NCI-H2171 (cell line): ENCODE measurements around the gene PPP2R2D.

Experiments
- DNase-seq: peaks from one replicate; lab custom pipeline; 2025; lab: John Stamatoyannopoulos, UW

Gene PPP2R2D

DNA sequence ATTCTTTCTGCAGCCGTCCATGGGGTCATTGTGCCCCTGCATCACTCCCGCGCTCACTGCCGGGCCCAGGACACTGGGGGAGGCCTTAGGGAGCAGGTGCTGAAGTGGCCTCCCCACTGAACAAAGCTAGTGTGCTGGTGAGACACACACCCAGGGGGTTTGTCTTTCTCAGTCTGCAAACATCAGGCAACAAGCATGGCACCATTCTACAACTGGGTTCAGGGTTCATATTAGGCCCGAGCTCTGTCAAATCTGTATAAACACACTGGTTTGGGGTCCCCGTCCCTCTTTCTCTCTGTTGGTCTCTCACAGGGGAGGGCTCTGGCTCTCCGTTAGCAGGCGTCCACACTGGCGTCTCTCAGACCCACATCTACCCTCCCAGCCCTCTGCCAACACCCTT, 11.1 kb upstream of the PPP2R2D start:
- DNase-seq, result no peak

DNA sequence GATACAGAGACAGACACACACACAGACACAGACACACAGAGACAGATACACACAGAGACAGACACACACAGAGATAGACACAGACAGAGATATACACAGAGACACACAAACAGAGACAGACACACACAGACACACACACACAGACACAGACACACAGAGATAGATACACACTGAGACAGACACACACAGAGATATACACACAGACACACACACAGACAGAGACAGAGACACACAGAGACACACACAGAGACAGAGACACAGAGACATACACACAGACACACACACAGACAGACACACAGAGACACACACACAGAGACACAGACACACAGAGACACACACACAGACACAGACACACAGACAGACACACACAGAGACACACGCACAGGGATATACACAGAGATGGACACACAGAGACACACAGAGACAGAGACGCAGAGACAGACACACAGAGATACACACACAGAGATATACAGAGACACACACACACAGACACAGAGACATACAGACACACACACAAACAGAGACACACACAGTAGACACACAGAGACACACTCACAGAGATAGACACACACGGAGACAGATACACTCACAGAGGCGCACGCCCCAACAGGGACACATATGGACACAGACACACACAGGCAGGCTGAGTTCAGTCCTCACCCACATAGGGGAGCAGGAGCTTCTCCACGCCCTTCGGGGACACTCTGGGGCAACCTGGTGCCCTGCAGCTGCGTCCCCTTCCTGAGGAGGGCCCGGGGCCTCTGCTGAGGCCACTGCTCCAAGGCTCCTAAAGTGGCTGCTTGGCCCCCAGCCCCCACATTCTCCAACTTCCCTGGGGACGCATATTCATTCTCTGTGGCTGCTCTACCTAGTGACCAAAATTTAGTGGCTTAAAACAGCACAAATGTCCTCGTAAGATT, 10.3 kb upstream of the PPP2R2D start:
- DNase-seq, result no peak

DNA sequence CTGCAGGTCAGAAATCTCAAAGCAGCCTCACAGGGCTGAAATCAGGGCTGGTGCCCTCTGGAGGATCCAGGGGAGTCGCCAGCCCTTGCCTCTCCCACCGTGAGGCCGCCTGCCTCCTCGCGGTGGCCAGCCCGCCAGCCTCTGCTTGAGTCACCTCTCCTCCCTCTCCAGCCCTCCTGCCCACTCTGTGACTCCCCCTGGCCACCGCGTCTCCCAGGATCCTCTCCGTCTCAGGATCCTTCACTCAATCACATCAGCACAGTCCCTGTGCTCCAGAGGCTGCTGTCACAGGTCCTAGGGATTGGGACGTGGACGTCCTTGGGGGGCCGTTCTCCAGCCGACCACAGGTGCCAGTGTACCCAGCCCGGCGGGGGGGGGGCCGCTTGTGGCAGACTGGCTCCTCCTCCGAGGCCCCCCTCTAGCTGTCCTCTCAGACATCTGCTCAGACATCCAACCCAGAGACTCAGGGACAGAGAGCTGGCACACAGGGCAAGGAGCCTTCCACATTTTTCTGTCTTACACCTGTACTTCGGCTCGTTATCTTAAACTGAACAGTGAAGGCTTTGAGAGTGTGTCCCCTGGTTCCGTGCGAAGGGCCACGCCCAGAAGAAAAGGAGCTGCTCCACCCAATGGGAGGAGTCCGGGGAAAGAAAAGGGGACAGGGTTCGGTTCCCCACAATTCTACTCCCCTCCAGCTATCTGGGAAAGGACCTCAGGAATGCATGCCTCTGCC, 9.4 kb upstream of the PPP2R2D start:
- DNase-seq, result no peak

DNA sequence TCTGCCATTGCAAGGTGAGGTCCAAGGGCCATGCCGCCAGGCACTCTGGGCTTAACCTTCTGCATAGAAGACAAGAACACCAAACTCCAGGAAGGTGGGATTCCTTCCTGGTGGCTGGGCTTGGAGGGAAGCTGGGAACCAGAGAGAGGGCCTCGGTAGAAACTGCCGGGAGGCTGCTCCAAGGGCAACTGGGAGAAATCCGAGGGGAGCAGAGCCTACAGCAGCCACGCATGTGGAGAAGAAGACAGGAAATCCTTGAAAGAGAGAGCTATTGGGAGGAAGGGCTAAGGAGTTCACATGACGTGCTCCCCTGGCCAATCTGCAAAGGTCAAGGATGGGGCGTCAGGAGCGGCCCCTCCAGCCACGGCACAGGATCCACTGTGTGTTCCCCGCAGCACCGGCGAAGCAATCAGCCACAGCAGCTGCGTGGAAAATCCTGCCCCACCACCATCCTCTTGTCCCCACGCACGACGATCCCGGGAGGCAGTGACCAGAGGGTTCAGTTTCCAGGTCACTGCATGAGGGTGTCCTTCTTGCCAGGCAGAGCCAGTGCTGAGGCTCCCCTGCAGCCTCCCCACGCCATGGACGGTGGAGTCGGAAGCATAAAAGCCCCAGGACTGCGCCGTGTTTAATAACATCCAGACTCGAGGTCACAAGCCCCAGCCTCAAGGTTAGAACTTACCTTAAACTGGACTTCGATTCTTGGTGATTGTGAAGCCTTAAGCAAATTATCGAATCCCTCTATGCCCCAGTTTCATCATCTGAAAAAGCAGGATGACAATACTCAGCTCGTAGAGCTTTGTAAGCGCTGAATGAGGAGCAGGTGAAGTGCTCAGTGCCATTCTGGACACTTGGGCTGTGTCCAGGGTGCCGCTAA, 8.6 kb upstream of the PPP2R2D start:
- DNase-seq, result no peak

DNA sequence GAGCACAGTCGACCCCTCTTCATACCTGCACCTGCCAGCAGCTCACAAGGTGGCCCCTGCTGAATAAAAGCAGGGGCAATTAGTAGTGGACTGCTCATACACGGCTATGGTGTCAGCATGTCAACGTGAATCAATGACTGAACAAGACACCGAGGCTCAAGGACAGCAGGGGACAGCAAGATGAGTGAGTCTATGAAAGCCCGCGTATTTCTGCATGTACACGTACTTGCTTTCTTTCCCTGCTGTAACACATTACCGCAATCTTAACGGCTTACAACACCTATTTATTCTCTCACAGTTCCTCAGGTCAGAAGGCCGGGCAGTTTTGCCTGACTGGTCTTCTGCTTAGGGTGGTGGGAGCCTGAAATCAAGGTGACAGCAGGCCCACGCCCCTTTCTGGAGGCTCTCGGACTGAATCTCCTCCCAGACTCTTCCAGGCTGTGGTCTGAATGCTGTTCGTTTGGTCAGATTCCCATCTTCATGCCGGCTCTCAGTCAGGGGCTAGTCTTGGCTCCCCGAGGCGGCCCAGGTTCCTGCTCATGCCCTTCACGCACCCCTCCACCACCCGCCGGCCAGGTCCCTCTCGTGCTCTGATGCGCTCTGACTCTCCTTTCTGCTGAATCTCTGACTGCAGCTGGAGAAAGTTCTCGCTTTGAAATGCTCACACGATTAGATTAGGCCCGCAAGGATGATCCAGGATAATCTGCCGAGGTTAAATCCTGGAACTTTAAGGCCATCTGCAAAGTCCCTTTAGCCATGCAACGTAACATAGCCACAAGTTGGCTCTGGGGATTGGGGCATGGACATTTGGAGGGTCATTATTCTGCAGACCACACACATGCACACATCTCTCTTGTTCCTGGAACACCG, 7.8 kb upstream of the PPP2R2D start:
- DNase-seq, result no peak

DNA sequence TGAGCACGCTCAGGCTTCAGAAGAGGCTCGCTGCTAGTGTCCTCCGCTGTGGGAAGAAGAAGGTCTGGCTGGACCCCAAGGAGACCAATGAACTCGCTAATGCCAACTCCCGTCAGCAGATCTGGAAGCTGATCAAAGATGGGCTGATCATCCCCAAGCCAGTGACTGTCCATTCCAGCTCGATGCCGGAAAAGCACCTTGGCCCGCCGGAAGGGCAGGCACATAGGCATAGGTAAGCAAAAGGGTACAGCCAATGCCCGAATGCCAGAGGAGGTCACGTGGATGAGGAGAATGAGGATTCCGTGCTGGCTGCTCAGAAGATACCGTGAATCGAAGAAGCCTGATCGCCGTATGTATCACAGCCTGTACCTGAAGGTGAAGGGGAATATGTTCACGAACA, 5.7 kb upstream of the PPP2R2D start:
- no peak for DNase-seq

DNA sequence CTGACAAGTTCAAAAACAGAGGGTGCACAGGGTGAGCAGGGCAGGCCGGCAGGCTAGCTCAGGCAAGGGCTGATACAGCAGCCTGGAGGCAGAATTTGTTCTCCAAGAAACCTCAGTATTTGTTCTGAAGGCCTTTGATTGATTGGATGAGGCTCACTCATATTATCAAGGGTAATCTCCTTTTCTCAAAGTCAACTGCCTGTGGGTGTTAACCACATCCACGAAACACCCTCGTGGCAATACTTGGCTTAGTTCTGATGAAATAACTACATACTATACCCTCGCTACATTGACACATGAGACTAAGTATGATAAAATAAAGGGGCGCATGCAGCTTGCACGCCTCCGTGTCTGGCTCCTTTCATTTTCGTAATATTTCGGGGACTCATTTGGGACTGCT, 4.4 kb upstream of the PPP2R2D start:
- DNase-seq, result no peak

DNA sequence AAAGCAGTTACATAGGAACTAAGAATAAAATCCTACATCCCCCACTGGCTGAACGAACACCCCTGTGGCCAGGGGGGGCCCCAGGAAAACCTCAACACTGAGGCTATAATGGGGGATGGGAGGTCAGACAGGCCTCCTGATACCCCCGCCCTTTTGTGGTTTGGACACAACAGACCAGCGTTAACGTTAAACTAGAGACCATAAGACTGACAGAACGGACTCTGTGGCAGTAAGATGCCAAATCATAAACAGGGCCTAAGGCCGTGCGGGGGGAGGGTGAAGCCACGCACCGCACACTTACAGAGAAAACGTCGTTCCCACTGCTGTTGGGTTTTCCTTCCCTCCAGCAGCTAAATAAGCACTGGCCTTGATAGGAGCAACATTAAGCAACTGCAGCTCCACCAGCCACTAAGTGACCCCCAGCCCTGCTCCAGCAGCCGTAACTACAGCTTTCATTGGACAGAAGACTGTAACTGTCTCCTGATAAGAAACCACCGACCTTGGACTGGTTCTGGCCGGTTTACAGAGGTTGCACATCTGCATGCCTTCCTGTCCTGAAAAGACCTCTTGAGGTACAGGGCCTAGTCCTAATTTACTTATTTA, 3.4 kb upstream of the PPP2R2D start:
- no peak for DNase-seq

DNA sequence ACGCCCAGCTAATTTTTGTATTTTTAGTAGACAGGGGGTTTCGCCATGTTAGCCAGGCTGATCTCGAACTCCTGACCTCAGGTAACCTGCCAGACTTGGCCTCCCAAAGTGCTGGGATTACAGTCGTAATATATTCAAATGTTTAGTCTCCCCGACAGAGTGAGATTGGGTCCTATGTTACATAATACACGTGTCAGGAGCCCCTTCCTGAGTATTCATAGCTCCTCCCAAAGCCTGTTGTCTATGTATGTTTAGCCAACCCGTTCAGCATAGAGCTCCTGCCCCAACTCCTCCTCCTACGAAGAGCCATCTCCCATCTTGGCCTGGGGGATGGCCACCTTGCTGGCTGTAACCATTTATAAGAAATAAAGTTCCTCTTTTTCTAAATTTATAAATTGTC, 2.7 kb upstream of the PPP2R2D start:
- no peak for DNase-seq

DNA sequence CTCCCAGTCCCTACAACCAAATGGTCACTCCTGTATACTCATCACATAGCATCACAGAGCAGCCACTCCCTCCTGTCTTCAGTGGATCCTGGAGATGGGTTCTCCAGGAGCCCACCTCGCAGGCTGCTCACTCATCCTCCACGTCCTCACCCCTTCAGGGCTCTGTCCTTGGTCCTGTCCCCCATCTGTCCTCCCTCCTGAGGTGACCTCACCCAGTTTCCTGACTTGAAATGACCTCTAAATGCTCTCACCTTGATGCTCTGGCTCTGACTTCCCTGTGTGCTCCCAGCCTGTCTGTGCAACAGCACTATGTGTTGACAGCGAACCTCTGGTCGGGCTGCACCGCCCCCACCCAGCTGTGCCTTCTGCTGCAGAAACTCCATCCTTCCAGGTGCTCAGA, 2.1 kb upstream of the PPP2R2D start:
- no peak for DNase-seq

DNA sequence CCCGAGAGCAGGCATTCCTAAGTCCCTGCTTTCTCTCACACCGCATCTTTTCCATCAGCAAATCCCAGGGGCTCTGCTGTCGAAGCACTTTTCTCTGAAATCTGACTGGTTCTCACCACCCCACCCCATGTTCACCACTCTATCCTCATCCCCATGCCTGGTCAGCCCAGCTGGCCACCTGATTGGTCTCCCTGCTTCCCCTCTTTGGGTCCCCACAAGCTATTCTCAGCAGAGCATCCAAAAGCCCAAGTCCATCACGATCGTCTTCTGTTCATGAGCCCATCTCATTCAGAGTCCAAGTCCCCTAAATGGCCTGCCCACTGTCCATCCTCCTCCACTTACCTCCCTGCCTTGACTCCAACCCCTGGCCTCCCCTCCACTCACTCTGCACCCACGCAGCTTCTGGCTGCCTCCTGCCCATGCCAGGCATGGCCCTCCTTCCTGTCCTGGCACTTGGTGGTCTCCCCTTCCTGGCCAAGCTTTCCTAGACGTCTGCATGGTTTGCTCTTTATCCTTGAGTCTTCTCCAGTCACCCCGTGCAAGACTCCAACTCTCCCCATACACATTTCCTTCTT, 1.6 kb upstream of the PPP2R2D start:
- DNase-seq, result no peak

DNA sequence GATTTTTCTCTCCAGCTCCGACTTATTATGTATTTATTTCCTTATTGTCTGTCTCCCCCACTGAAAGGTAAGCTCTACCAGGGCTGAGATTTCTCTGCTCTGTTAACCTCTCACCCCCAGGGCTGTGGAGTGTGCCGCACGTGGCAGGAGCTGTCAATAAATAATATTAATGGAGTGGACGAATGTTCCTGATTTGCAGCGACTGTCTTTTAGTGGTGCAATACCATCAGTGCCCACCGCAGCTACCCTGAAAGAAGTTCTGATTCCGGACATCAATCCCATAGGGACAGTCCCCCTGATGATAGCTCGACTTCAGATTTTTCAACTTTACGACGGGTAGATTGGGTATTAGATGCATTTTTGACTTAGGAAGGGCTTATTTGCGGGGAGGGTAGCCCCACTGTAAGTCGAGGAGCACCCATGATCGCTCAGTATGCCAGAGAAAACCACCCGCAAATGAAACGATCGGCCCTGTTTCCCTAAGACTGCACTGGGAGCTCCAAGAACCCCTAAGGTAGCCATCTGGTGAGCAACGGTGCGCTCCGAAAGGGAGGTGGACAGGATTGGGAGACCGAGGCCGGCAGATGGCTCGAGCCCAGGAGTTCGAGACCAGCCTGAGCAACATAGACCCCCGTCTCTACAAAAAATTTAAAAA, 986 bp upstream of the PPP2R2D start:
- no peak for DNase-seq

DNA sequence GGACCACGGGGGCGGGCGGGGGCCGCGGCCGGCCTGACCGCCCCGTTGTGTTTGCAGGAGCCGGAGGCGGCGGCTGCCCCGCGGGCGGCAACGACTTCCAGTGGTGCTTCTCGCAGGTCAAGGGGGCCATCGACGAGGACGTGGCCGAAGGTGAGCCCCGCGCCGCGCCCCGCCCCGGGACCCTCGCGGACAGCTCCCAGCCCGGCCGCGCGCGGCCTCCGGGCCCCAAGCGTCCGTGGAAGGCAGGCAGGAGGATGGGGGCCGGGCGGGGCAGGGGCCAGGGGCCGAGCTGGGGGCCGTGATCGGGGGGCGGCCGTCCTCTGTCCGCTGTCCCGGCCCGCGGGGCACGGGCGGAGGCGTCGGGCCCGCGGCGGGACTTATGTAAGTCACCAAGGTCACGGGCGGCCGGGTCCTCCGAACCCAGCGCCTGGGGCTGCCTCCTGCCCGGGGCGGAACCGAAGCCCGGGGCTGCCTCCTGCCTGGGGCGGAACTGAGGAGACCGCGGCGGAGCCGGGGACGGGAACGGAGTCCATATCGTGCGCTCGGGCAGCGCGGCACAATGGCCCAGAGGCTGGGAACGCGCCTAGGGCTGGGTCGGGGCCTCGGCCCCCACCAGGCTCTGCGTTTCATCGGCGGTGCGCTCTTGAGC, 497 bp downstream of the PPP2R2D start:
- DNase-seq, result no peak

DNA sequence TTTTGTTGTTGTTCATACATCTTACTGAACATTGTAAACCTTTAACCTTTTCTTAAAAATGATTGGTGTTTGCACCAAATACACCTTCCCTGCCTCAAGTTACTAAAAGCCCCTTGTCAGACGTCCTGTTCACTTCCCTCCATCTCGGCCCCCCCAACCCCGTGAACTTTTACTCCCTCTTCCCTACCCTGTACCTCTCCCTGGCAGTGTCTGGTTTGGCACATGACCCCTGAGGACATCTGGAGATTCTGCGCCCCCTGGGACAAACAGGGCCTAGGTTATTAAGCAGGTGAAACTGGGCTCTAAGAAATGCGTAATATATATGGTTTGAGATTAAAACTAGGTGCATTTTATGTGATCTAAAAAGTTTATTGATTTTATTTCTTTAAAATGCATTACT, 1.4 kb downstream of the PPP2R2D start:
- no peak for DNase-seq

DNA sequence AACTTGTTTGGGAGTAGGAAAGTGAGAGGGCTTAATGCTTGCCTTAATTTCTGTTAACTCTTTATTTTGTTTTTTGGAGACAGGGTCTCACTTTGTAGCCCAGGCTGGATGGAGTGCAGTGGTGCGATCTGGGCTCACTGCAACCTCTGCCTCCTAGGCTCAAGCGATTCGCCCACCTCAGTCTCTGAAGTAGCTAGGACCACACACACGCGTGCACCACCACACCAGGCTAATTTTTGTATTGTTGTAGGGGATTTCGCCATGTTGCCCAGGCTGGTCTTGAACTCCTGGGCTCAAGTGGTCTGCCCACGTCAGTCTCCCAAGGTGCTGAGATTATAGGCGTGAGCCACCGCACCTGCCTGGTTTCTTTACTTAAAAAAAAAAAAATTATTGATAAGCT, 1.9 kb downstream of the PPP2R2D start:
- DNase-seq, result no peak

DNA sequence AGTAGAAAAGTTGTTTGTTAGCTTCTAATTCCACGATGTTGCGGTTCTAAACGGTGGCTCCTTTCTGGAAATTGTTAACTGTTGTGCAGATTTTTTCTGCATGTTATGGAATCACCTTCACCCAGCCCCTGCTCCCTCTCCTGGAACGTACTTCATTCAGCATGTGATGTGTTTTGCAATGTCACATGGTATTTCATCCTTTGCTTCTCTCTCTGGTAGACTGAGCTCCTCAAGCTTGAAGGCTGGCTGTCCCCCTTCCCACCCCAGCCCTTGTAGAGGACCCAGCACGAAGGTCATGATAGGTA, 4.4 kb downstream of the PPP2R2D start:
- DNase-seq, result no peak

DNA sequence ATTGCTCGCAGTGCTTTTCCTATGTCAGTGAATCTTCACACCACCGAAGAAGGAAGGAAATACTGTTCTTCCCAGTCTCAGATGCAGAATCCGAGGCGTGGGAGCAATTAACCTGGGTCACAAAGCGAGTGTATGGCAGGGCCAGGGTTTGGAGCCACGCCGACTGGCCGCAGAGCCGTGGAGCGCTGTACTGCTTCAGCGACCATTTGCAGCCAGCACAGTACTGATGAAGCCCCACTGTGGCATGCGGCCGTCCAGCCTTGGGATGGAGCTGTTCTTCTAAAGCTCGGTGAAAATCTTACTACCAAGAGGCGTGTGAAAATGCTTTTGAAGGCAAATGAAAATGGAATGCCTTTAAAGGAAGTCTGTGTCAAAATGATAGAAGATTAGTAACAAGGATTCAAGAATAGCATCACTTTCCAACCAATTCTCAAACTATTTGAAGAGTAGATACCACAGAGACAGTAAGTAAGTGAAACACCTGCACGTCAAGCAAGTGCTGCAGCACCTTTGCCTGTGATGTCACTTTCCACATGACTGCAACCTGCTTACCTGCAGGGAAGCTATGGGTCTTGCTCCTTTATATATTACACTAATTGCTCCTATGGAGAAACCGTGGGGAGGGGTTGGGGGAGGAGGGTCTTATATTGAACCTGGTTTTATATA, 4.9 kb downstream of the PPP2R2D start:
- DNase-seq, result no peak

DNA sequence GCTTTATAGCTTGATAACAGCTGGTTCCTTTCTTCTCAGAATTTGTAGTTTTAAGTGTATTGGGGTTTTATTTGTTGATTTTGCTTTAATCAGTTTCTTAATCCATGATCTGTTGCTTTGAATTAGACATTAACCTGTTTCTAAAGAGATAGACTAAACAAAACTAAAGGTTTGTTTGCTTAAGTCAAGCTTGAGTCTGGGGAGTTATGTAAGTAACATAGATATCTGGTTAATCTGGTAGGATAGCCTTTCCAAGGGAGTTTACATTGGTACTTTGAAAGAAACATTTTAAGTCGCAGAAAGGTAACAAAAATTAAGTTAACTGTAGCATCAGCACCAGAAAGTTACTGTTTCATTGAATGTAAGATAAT, 5.4 kb downstream of the PPP2R2D start:
- no peak for DNase-seq

DNA sequence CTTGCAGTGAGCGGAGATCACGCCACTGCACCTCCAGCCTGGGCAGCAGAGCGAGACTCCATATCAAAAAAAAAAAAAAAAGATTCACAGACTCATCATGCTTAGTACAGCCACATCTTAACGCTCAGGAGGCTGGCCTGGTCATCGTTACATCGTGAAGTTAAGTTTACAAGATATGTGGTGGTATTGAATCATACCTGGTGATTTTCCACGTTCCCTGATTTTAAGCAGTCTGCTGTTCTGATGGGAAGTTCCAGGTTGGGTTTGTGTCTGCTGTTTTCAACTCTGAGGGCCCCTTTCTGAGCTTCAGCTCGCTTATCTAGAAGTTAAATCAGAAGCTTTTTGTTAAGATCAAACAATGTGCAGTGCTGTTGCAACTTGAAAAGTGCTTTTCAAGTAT, 6.9 kb downstream of the PPP2R2D start:
- no peak for DNase-seq
